ENCODE measurements around the gene KLK6.
"Not testable (repeated sequence)": the region's sequence is repeated elsewhere in the genome, so short reads cannot be mapped to it uniquely, and the experiment has no call there.

The KLK6 gene

DNA sequence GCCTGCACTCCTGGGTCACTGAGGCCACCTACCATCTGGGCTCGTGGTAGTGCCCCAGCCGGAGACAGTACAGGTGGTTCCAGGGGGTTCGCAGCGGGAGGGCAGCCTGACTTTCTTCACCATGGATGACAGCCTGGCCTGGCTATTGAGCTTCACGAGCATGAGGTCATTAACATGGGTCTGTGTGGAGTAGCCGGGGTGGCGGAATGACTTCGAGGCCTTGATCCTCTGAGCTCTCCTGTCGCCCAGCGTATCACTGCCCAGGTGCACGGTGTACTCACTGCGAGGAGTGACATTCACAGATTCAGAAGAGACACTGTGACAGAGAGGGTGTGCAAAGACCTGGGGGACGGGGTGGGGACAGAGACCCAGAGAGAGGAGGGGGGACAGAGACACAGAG, 10.8 kb upstream of the KLK6 start:
- H3K4me1 ChIP-seq, result no peaks in the 10 kb centered on the region
- no peaks in the 10 kb centered on the region for H3K9me3 ChIP-seq
- in situ Hi-C loops (cut with MboI; ENCODE audit: low sequenced_read_pairs), result no loop called here
- H3K4me3 ChIP-seq, result no peak overlapping the region
- DNase-seq (ENCODE audit: low spot score in 2 of 2), result no peak
- H3K27me3 ChIP-seq (ENCODE audit: low read depth), result no peaks in the 10 kb centered on the region
- H3K36me3 ChIP-seq (replicated peaks), result no peaks in the 10 kb centered on the region

DNA sequence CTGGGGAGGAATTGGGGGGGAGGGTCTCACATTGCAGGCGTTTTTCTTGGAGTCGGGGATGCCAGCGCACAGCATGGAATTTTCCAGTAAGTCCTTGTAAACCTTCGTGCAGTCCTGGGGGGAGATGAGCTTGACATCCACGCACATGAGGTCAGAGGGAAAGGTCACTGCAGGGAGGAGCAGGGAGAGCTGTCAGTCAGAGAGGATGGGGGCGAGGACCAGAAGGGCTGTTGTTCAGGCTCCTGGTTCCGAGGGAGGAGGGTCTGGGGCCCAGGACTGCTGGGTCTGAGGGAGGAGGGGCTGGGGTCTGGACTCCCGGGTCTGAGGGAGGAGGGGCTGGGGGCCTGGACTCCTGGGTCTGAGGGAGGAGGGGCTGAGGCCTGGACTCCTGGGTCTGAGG, 10.4 kb upstream of the KLK6 start:
- Histone ChIP-seq H3K27me3 (ENCODE audit: low read depth) (no peaks in the 10 kb centered on the region), H3K9me3 (no peaks in the 10 kb centered on the region), H3K4me1 (no peaks in the 10 kb centered on the region), H3K36me3 (replicated peaks) (no peaks in the 10 kb centered on the region), H3K4me3 (no peak overlapping the region)
- in situ Hi-C loops (cut with MboI; ENCODE audit: low sequenced_read_pairs), result no loop called here
- no peak for DNase-seq (ENCODE audit: low spot score in 2 of 2)

DNA sequence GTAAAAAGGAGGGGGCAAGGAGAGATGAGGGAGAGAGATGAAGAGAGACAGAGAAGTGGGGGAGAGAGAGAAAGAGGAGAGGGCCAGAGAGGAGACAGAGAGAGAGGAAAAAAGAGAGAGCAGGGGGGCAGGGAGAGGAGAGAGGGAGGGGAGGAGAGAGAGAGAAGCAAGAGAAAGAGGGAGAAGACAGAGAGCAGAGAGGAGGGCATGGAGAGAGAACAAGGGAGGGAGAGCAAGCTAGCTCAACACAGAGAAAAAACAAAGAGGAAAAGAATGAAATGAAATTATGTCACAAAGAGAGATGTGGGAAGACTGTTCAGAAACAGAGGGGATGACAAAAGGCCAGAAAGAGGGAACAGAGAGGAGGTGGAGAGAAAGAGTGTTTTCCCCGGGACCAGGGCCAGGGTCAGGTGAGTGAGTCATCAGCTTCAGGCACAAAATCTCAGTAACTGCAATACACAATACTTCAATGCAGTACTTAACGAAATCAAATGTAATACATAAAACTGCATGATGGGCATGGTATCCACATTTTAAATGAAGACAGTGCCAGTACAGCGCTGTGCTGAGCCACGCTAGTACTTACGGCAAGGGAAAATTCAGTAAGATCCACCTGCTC, 9.5 kb upstream of the KLK6 start:
- DNase-seq (ENCODE audit: low spot score in 2 of 2), result no peak
- in situ Hi-C loops (cut with MboI; ENCODE audit: low sequenced_read_pairs), result no loop called here
- H3K9me3 ChIP-seq, result no peaks in the 10 kb centered on the region
- H3K27me3 ChIP-seq (ENCODE audit: low read depth), result 0 out of 2 replicates have a peak, but pooled peaks cover 2% of the 10 kb centered on the region
- H3K36me3 ChIP-seq (replicated peaks), result no peaks in the 10 kb centered on the region
- no peaks in the 10 kb centered on the region for H3K4me1 ChIP-seq
- H3K4me3 ChIP-seq, result no peak overlapping the region

DNA sequence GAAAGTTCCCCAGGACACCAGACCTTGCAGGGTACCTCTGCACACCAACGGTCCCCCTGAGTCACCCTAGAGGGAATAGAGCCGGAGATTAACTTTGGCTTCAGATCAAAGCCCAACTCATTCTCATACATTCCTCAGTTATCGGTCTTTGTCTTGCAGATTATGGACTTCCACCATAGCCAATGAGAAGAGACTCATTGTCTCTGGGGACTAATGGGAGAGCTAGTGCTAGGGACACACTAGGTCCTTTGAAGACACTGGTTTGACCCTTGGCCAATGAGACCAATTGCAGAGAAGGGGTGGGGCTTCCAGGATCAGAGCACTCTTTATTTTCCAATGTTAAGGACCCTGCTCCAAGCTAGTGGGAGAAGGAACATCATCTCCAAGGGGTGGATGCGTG, 8.2 kb upstream of the KLK6 start:
- no peak overlapping the region for H3K4me3 ChIP-seq
- no peaks in the 10 kb centered on the region for H3K4me1 ChIP-seq
- 0 out of 2 replicates have a peak, but pooled peaks cover 2% of the 10 kb centered on the region for H3K27me3 ChIP-seq (ENCODE audit: low read depth)
- H3K36me3 ChIP-seq (replicated peaks), result no peaks in the 10 kb centered on the region
- H3K9me3 ChIP-seq, result no peaks in the 10 kb centered on the region
- peak in 1 of 2 experiments; percentile 3 for DNase-seq (ENCODE audit: low spot score in 2 of 2)
- in situ Hi-C loops (cut with MboI; ENCODE audit: low sequenced_read_pairs), result no loop called here

DNA sequence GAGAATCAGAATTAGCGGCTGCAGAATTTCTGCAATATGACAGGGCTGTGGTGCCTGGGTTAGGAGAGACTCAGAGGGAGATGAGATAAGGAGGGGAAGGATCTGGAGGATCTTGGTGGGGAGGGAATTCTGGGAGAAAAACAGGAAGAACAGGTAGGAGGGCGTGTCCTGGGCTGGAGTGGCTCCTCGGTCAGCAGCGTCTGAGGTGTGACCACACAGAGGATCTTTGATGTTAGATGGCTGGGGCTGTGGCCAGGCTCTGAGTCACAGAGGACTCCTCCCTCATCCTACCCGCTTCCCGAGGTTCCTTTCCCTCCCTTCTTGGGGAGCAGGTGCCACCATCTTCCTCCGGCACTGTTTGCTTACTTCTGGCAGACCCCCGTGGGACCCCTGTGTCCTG, 6.4 kb upstream of the KLK6 start:
- in situ Hi-C loops (cut with MboI; ENCODE audit: low sequenced_read_pairs), result no loop called here
- Histone ChIP-seq H3K4me3 (no peak overlapping the region), H3K4me1 (no peaks in the 10 kb centered on the region), H3K36me3 (replicated peaks) (no peaks in the 10 kb centered on the region), H3K9me3 (no peaks in the 10 kb centered on the region), H3K27me3 (ENCODE audit: low read depth) (peaks cover 2% of the 10 kb centered on the region; the same call in 1 of the 2 replicates)
- no peak for DNase-seq (ENCODE audit: low spot score in 2 of 2)

DNA sequence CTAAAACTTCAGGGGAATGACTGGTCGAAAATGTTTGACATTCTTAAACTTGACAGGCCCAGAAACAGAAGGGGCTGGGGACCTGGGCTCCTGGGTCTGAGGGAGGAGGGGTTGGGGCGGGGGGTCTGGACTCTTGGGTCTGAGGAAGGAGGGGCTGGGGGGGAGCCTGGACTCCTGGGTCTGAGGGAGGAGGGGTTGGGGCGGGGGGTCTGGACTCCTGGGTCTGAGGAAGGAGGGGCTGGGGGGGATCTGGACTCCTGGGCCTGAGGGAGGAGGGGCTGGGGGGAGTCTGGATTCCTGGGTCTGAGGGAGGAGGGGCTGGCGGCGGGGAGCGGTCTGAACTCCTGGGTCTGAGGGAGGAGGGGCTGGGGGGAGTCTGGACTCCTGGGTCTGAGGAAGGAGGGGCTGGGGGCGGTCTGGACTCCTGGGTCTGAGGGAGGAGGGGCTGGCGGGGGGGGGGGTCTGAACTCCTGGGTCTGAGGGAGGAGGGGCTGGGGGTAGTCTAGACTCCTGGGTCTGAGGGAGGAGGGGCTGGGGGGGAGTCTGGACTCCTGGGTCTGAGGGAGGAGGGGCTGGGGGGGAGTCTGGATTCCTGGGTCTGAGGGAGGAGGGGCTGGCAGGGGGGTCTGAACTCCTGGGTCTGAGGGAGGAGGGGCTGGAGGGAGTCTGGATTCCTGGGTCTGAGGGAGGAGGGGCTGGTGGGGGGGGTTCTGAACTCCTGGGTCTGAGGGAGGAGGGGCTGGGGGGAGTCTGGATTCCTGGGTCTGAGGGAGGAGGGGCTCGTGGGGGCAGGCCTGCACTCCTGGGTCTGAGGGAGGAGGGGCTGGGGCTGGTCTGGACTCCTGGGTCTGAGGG, 5.5 kb upstream of the KLK6 start:
- Histone ChIP-seq H3K27me3 (ENCODE audit: low read depth) (peaks cover 2% of the 10 kb centered on the region; the same call in 1 of the 2 replicates), H3K4me3 (no peak overlapping the region), H3K4me1 (no peaks in the 10 kb centered on the region), H3K9me3 (no peaks in the 10 kb centered on the region), H3K36me3 (replicated peaks) (no peaks in the 10 kb centered on the region)
- DNase-seq (ENCODE audit: low spot score in 2 of 2), result no peak
- in situ Hi-C loops (cut with MboI; ENCODE audit: low sequenced_read_pairs), result no loop called here

DNA sequence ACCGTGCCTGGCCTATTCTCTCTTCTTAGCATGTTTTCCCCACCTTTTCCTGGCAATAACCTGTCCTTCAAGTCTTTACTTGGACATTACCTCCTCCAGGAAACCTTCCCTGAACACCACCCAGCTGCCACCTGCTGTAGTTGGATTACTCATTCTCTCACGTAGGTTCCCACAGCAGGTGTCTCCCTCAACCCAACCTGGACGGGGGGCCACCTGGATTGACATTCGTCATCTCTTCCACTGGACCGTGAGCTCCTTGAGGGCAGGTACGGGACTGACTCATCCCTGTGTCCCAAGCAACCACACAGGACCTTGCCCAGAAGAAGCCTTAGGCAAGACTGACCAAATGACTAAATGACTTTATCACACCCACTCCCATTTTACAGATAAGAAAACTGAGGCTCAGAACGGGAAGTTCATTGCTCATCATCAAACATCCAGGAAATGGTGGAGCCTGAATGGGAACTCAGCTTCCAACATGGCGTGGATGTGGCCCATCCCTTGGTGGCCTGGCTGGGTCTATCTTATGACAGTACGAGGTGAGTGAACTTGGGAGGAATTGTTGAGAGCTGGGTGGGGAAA, 3.5 kb upstream of the KLK6 start:
- no peaks in the 10 kb centered on the region for H3K9me3 ChIP-seq
- no peaks in the 10 kb centered on the region for H3K36me3 ChIP-seq (replicated peaks)
- H3K4me1 ChIP-seq, result no peaks in the 10 kb centered on the region
- no peak for DNase-seq (ENCODE audit: low spot score in 2 of 2)
- in situ Hi-C loops (cut with MboI; ENCODE audit: low sequenced_read_pairs), result no loop called here
- peaks cover 5% of the 10 kb centered on the region; the same call in 1 of the 2 replicates for H3K27me3 ChIP-seq (ENCODE audit: low read depth)
- H3K4me3 ChIP-seq, result no peak overlapping the region

DNA sequence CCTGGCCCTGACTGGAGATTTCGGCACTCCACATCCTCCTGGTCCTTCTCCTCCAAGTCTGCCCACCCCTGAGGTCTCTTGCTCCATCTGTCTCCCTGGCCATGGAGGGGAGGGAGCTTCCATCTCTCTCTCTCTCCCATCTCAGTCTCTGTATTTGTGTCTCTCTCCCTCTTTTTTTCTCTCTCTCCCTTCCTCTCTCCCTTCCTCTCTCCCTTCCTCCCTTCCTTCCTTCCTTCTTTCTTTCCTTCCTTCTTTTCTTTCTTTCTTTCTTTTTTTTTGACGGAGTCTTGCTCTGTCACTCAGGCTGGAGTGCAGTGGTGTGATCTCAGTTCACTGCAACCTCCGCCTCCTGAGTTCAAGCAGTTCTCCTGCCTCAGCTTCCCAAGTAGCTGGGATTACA, 419 bp upstream of the KLK6 start:
- DNase-seq (ENCODE audit: low spot score in 2 of 2); in situ Hi-C loops (cut with MboI; ENCODE audit: low sequenced_read_pairs); H3K9me3 ChIP-seq; H3K4me1 ChIP-seq; H3K36me3 ChIP-seq (replicated peaks); H3K4me3 ChIP-seq; H3K27me3 ChIP-seq (ENCODE audit: low read depth): not testable (repeated sequence)

DNA sequence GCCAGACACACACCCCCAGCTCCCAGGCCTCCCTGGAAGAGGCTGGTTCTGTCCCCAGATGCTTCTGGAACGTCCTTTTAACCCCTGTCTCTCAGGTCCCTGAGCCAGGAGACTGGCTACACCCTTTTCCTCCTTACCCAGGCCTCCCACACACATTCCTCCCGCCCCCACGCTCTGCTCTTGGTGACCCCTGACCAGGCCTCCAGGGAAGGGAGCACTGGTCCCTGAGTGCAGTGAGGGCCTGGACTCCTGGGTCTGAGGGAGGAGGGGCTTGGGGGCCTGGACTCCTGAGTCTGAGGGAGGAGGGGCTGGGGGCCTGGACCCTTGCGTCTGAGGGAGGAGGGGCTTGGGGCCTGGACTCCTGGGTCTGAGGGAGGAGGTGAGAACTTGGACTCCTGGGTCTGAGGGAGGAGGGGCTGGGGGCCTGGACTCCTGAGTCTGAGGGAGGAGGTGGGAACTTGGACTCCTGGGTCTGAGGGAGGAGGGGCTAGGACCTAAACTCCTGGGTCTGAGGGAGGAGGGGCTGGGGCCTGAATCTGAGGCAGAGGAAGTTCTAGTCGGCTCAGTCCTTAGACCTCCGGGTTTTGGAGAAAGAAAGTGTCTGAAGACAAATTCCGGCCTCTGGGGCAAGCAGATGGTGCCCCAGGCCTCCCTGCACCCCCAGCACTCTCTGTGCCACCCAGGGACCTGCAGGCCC, 527 bp downstream of the KLK6 start:
- no peak for DNase-seq (ENCODE audit: low spot score in 2 of 2)
- H3K36me3 ChIP-seq (replicated peaks), result no peaks in the 10 kb centered on the region
- no peak overlapping the region for H3K4me3 ChIP-seq
- in situ Hi-C loops (cut with MboI; ENCODE audit: low sequenced_read_pairs), result no loop called here
- no peaks in the 10 kb centered on the region for H3K4me1 ChIP-seq
- H3K9me3 ChIP-seq, result no peaks in the 10 kb centered on the region
- H3K27me3 ChIP-seq (ENCODE audit: low read depth), result peaks cover 3% of the 10 kb centered on the region; the same call in 1 of the 2 replicates

DNA sequence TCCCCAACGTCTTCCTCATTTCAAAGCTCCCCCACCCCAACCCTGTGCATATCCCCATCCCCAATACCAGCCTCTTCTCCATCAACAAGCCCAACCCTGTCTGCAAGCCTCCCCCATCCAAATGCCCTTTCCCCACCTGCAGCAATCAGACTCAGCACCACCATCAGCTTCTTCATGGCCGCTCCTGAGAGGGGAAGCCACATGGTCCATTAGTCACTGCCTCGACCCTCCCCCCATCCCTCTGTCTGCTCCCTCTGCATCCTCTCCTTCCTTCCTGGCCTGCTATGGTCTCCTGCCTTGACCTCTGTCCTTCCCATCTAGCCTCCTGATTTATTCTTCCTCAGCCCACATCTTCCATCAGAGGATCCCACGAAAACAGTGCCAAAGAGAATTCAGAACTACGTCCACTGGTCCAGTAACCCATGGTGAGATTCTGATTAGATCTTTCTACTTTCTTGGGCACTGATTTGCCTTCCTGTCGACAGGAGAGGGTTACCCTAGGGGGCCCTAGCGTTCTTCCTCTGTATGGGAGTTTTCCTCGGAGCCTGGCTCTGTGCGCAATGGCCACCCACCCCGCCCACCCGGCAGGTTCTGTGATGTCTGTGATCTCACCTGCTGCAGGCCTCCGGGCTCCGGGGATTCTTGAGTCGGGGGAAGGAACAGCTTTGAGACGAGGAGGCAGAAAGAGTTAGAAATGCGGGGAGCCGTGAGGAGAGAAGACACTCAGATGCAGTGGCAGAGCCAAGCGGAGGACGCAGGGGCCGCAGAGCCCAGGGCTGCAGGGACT, 1.3 kb downstream of the KLK6 start:
- no peaks in the 10 kb centered on the region for H3K9me3 ChIP-seq
- H3K4me3 ChIP-seq, result no peak overlapping the region
- H3K36me3 ChIP-seq (replicated peaks), result no peaks in the 10 kb centered on the region
- H3K4me1 ChIP-seq, result no peaks in the 10 kb centered on the region
- in situ Hi-C loops (cut with MboI; ENCODE audit: low sequenced_read_pairs), result no loop called here
- H3K27me3 ChIP-seq (ENCODE audit: low read depth), result peaks cover 3% of the 10 kb centered on the region; the same call in 1 of the 2 replicates
- DNase-seq (ENCODE audit: low spot score in 2 of 2), result no peak

DNA sequence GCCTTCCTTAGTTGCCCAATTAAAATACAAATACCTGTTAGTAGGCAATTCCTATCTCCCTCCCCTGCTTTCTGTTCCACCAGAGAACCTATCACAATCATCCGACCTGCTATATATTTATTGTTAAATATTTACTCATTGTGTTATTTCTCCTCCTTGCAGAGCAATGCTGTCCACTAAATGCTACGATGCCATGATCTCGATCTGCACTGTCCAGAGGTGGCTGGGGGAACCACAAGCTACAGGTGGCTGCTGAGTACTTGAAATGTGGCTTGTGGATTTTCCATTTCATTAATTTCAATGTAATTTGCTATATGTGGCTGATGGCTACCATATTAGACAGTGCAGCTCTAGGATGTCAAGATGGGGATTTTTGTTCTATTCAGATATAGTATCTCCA, 5.1 kb downstream of the KLK6 start:
- no peaks in the 10 kb centered on the region; the same call in 1 of the 2 replicates for H3K27me3 ChIP-seq (ENCODE audit: low read depth)
- no peaks in the 10 kb centered on the region for H3K36me3 ChIP-seq (replicated peaks)
- no peak for DNase-seq (ENCODE audit: low spot score in 2 of 2)
- no peak overlapping the region for H3K4me3 ChIP-seq
- H3K4me1 ChIP-seq, result no peaks in the 10 kb centered on the region
- in situ Hi-C loops (cut with MboI; ENCODE audit: low sequenced_read_pairs), result no loop called here
- H3K9me3 ChIP-seq, result no peaks in the 10 kb centered on the region

DNA sequence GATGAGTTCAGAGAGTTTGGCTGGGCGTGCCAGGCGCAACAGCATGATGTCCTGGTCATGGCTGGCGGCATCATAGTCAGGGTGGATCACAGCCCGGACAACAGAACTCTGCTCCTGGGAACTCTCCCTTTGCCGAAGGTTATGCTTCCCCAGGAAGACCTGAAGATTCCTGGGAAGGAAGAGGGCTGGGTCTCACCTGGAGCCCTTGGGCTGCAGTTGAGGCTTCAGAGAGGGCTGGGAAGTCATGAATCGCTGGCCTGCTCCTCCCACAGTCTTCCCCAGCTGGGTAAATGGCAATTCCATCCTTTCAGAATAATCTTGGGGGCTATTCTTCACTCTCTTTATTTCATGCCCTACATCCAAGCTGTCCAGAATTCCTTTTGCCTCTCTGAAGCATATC, 6.0 kb downstream of the KLK6 start:
- no peak for DNase-seq (ENCODE audit: low spot score in 2 of 2)
- no peaks in the 10 kb centered on the region for H3K4me1 ChIP-seq
- in situ Hi-C loops (cut with MboI; ENCODE audit: low sequenced_read_pairs), result no loop called here
- H3K9me3 ChIP-seq, result no peaks in the 10 kb centered on the region
- H3K36me3 ChIP-seq (replicated peaks), result no peaks in the 10 kb centered on the region
- H3K4me3 ChIP-seq, result no peak overlapping the region
- H3K27me3 ChIP-seq (ENCODE audit: low read depth), result no peaks in the 10 kb centered on the region

DNA sequence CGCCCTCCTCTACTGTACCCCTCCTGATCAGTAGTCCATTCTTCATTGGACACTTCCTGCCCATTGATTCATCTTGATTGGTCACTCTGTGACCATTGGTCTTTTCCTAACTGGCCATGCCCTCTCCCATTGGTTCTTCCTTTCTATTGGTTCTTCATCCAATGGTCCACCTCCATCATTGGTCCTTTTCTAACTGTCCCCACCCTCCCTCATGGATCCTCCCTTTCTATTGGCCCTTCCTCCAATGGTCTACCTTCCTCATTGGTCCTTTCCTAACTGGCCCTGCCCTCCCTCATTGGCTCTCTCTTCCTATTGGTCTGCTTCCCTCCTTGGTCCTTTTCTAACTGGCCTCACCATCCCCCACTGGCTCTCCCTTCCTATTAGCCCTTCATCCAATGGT, 7.1 kb downstream of the KLK6 start:
- H3K27me3 ChIP-seq (ENCODE audit: low read depth), result no peaks in the 10 kb centered on the region
- no peaks in the 10 kb centered on the region for H3K9me3 ChIP-seq
- DNase-seq (ENCODE audit: low spot score in 2 of 2), result no peak
- H3K36me3 ChIP-seq (replicated peaks), result no peaks in the 10 kb centered on the region
- in situ Hi-C loops (cut with MboI; ENCODE audit: low sequenced_read_pairs), result no loop called here
- no peak overlapping the region for H3K4me3 ChIP-seq
- no peaks in the 10 kb centered on the region for H3K4me1 ChIP-seq
